GM11168 (cell line): ENCODE results near the gene CARF.
"Not testable (repeated sequence)": the region's sequence is repeated elsewhere in the genome, so short reads cannot be mapped to it uniquely, and the experiment has no call there.

ENCODE experiments used
- in situ Hi-C: fragments of 300-500 bp; cut with MboI; formaldehyde crosslinking; loops from one replicate; pipeline ENCODE4 v1.12.0; 2022; ENCODE audit warnings: low sequenced_read_pairs; ENCODE audit not compliant: unreplicated experiment

CARF gene

DNA sequence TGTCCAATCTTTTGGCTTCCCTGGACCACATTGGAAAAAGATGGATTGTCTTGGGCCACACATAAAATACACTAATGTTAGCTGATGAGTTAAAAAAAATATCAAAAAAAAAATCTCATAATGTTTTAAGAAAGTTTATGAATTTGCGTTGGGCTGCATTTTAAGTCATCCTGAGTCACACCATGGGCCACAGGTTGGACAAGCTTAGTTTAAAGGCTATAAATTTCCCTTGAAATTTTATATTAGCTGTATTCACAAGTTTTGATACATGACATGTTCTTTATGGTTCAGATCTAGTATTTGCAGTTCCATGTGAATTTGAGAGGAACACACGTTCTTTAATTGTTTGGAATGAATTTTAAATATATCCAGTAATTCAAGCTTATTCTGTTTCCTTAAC, 21.9 kb downstream of the CARF start:
- in situ Hi-C loops = no loop called here

DNA sequence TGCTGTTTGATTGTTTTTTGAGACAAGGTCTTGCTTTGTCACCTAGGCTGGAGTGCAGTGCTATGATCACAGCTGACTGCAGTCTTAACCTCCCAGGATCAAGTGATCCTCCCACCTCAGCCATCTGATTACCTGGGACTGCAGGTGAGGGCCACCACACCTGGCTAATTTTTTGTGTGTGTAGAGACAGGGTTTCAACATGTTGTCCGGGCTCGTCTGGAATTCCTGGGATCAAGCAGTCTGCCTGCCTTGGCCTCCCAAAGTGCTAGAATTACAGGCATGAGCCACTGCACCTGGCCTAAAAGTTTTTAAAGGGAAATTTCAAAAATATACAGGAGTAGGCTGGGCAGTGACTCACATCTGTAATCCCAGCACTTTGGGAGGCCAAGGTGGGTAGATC, 22.4 kb downstream of the CARF start:
- in situ Hi-C loops = no loop called here

DNA sequence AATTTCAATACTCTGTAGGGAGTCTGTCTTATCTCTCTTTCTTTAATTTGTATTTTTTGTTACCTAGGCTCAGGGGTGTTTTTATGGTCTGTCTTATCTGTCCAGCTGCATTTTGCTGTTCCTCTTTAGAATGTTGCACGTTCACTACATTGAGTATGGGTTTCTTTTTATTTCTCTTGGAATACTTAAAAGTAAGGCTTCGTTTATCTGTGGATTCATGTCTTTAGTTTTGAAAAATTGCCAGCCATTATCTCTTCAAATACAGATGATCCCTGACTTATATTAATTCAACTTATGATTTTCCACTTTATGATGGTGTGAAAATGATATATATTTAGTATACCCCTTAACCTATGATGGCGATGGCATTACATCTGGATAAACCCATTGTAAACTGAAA, 26.9 kb downstream of the CARF start:
- in situ Hi-C loops = no loop called here

DNA sequence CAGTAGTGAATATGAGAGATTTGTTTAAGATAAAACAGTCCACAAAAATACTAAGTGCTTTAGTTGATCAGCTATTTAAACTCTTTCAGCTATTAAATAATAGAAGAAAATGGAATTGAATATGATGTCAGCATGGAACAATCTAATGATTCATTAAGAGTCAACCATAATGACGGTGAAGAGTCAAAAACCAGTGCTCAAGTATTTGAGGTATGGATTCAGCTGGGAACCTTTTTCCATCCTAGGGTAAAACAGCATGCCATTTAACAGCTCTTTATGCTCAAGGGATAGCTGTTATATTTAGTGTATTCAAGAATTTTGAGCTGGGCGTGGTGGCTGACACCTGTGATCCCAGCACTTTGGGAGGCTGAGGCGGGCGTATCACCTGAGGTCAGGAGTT, 29.7 kb downstream of the CARF start:
- in situ Hi-C loops = no loop called here

DNA sequence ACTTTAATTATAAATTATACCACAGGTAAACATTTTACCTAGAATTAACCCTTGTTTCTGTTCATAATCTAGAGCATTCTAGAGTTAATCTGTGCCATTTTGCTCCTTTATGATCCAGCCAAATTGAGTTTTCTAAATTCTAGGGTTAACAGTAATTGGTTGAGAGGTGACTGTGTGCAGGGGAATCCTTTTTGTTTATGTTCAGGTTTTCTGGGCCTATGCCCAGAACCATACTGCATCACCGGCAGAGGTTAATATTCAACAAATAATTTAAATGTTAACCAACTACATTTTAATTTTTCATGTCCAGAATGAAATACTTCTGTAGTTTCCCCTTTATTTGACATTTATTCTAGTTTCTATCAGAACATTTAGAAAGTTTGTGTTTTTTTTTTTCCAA, 32.3 kb downstream of the CARF start:
- in situ Hi-C loops = no loop called here

- in situ Hi-C loops = no loop called here
Measured at GRCh38 chr2:202944816-202945215, 32.7 kb downstream of the CARF start.

GRCh38 chr2:202945497-202945896, 33.4 kb downstream of the CARF start:
- in situ Hi-C loops = no loop called here

DNA sequence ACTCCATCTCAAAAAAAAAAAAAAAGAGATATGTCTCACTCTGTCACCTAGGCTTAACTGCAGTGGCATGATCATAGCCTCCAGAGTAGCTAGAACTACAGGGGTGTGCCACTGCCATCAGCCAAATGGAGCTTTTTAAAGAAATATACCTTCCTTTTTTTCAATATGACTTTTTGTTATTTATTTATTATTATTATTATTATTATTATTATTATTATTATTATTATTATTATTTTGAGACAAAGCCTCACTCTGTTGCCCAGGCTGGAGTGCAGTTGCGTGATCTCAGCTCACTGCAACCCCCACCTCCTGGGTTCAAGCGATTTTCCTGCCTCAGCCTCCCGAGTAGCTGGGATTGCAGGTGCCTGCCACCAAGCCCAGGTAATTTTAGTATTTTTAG, 37.3 kb downstream of the CARF start:
- in situ Hi-C loops = not testable (repeated sequence)

GRCh38 chr2:202950592-202950991, 38.5 kb downstream of the CARF start:
- in situ Hi-C loops = no loop called here

DNA sequence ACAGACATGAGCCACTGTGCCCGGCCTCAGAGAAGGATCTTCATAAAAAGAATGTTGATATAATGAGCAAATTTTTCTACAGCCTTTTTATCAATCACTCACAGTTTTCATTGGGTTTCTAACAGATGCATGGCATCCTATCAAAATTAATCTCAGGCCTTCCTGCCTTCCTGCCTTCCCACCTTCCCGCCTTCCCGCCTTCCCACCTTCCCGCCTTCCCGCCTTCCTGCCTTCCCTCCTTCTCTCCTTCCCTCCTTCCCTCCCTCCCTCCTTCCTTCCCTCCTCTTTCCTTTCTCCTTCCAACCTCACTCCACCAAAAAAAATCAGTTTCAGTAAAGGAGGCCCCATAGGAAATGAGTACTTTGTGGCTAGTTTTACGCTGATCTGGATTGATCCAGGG, 48.4 kb downstream of the CARF start:
- in situ Hi-C loops = no loop called here

DNA sequence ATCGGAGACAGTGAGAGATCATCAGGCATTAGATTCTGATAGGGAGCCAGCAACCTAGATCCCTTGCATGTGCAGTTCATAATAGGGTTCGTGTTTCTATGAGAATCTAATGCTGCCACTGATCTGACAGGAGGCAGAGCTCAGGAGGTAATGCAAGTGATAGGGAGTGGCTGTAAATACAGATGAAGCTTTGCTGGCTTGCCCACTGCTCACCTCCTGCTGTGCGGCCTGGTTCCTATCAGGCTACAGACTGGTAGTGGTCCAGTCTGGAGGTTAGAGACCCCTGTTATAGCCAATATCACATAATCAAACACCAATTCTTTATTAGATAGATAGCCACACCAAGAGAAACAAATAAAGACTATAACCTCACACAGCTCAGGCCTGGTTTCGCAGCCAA, 51.6 kb downstream of the CARF start:
- in situ Hi-C loops = no loop called here

GRCh38 chr2:202965810-202966460, 53.9 kb downstream of the CARF start:
- in situ Hi-C loops = no loop called here

DNA sequence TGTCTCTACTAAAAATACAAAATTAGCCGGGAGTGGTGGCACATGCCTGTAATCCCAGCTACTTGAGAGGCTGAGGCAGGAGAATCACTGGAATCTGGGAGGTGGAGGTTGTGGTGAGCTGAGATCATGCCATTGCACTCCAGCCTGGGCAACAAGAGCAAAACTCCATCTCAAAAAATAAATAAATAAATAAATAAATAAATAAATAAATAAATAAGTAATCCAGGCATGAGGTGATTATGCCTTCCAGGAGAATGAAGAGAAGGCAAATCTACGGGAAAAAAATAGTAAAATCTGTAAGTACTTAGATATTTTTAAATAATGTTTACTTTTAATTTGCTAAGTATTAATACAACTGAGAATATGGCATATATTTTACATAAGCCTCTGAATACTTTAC, 57.3 kb downstream of the CARF start:
- in situ Hi-C loops = not testable (repeated sequence)

DNA sequence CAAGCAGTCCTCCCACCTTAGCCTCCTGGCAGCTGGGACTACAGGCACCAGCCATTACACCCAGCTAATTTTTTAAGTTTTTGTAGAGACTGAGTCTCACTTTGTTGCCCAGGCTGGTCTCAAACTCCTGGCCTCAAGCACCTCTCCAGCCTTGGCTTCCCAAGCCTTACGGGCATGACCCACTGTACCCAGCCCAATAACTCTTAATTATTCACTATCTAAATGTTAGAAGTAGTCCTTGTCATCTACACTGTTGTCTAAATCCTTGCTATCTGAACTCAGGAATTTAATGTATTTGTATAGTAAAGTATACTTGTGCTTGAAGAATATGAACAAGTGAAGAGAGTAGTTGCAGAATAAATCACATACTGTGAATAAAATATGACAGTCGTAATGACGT, 64.7 kb downstream of the CARF start:
- in situ Hi-C loops = no loop called here

GRCh38 chr2:202982779-202983491, 70.9 kb downstream of the CARF start:
- in situ Hi-C loops = no loop called here

- in situ Hi-C loops = no loop called here
Measured at GRCh38 chr2:202989749-202990148, 77.7 kb downstream of the CARF start.

DNA sequence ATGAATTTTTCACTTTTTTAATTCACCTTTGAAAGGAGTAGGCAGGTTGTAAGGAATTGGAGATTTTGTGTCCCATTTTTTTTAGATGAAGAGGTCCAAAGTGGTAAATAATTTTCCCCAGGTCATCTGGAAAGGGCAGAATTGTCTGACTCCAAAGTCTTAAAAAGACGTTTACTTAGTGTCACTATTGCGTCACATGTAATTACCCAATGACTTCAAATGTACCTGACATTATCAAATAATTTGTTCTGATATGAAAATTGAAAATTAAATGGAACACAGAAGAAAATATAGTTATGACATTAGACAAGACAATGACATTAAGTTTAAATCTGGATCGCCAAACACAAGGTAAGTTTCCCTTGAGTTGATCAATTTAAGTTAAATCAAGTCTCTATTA, 78.4 kb downstream of the CARF start:
- in situ Hi-C loops = no loop called here

DNA sequence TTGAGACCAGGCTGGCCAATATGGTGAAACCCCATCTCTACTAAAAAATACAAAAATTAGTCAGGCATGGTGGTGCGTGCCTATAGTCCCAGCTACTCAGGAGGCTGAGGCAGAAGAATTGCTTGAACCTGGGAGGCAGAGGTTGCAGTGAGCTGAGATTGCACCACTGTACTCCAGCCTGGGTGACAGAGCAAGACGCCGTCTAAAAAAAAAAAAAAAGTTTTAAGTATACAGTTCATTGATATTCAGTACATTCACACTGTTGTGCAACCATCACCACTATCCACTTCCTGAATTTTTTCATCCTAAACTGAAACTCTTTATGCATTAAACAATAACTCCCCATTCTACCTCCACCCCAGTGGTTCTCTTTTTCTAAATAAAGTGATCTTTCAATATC, 85.0 kb downstream of the CARF start:
- in situ Hi-C loops = not testable (repeated sequence)

GRCh38 chr2:203002054-203002821, 90.2 kb downstream of the CARF start:
- in situ Hi-C loops = no loop called here

GRCh38 chr2:203003716-203004115, 91.6 kb downstream of the CARF start:
- in situ Hi-C loops = no loop called here

DNA sequence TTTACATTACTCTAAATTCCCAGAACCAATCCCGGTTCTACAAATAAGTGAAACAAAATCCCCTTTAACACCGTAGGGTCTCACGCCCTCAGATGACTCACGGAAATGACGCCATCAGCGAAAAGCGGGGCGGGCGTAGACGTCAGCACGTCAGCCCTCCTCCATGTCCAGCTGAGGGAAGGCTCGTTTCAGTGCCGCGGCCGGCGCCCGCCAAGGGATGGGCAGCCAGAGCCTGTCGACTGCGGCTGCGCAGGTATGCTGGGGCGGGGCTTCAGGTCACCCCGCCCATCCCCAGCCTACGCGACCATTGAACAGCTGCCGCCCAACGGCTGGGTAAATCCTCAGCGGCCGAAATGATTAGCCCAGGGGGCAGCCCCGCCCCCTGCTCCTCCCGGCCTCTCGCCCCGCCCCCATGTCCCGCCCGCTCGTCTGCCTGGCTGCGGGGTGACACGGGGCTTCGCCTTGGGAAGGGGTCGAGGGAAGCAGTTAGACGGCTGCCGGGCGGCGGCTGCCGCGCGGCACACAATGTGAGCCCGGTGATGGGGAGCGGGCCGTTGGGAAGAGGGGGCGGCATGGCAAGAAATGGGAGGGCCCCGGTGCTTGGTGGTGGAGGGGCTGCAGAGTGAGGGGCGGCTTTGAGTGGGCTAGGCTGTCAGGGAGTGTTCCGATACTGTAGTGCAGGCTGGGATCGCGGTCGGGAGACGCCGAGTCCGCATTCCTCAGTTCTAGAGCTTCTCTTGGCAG, 102.6 kb downstream of the CARF start, which contains the start of gene NBEAL1:
Gene NBEAL1, plus strand, starts transcription at position 420 of the 744 bp plus-strand sequence. CDS start 1,510 bp downstream, outside the sequence.
- in situ Hi-C loops = no loop called here
